Tibial nerve (tissue), 3 donors: ENCODE results near the gene AHR.

Source experiments
- CTCF ChIP-seq, 5 experiments: fragments of 200-600 bp in 3 of 5; fragments of 450-650 bp in 2 of 5; sonication (generic) in 3 of 5; IDR thresholded peaks; one replicate each; pipeline ENCODE4 v1.5.1; 2016 to 2019; ENCODE audit warnings: antibody characterized with exemption in 5 of 5, mild to moderate bottlenecking in 3 of 5, moderate library complexity in 2 of 5
- POLR2A ChIP-seq, 2 donors: fragments of 450-650 bp; IDR thresholded peaks; one replicate each; pipeline ENCODE4 v1.6.1; 2017; ENCODE audit warnings: antibody characterized with exemption in 2 of 2, mild to moderate bottlenecking in 2 of 2, moderate library complexity in 2 of 2

GRCh38 chr7:17255926-17256325 lies 42.5 kb upstream of the AHR start:
- no peak for TF ChIP-seq CTCF (IDR thresholded peaks at IDR 0.05)
- no peak for TF ChIP-seq POLR2A (IDR thresholded peaks at IDR 0.05)
